Measurements from ENCODE around the gene TMPRSS11F. TPM values are rescaled to one million over a fixed set of nuclear protein-coding genes. Genes with fewer than 3 reads are reported as not detected.

Gene TMPRSS11F
- total RNA-seq, 1 donor from 2014 or later, result not detected

DNA sequence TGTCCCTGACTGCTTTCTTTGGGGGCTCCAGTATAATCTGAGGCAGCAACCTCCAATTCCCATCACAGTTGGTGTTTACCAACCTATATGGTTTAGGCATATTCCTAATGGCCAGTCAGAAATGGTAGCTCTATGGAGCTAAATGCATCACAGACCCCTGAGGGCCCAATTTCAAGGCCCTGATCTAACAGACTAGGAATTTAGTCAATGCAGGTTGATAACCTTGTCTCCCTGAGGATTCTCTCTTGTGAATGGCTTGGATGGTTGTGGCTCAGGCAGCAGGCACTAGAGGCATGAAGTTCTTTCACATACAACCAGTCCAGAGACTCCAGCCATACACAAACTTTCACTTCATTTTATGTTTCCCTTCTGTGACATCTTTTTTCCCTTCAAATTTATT is 59.4 kb downstream of the TMPRSS11F start:
- no peak overlapping the region for H3K27ac Mint-ChIP-seq
- H3K36me3 Mint-ChIP-seq (ENCODE audit: low read depth), result no peaks in the 10 kb centered on the region
- DNase-seq (ENCODE audit: low spot score), result no peak
- intact Hi-C loops (cut with micrococcal nuclease), result no loop called here
- H3K27me3 Mint-ChIP-seq (ENCODE audit: low read depth), result peaks cover 3% of the 10 kb centered on the region
- H3K4me3 Mint-ChIP-seq (ENCODE audit: low read depth), result no peak overlapping the region
- H3K9me3 Mint-ChIP-seq, result no peaks in the 10 kb centered on the region
- no peaks in the 10 kb centered on the region for H3K4me1 Mint-ChIP-seq (ENCODE audit: low read depth)

DNA sequence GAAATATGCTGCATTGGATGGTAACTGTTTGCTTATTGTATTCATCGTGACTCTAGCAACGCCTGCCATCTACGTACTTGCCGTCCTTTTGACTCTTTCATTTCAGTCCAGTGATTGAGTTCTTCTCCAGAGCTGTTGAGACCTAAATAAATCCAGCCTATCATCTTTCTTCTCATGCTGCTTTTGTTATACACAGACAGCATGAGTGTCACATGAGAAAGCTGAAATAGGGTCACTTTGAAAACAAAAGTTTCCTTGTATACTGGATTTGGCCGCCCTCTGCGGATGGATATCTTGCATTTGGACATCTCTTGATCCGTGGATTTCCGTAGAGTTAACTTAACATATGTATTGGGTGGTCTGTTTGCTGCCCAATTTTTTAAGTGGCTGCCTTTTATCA is 67.2 kb downstream of the TMPRSS11F start:
- H3K27ac Mint-ChIP-seq, result no peak overlapping the region
- intact Hi-C loops (cut with micrococcal nuclease), result no loop called here
- no peaks in the 10 kb centered on the region for H3K4me1 Mint-ChIP-seq (ENCODE audit: low read depth)
- no peak for DNase-seq (ENCODE audit: low spot score)
- no peaks in the 10 kb centered on the region for H3K27me3 Mint-ChIP-seq (ENCODE audit: low read depth)
- H3K9me3 Mint-ChIP-seq, result no peaks in the 10 kb centered on the region
- H3K4me3 Mint-ChIP-seq (ENCODE audit: low read depth), result no peak overlapping the region
- H3K36me3 Mint-ChIP-seq (ENCODE audit: low read depth), result no peaks in the 10 kb centered on the region

DNA sequence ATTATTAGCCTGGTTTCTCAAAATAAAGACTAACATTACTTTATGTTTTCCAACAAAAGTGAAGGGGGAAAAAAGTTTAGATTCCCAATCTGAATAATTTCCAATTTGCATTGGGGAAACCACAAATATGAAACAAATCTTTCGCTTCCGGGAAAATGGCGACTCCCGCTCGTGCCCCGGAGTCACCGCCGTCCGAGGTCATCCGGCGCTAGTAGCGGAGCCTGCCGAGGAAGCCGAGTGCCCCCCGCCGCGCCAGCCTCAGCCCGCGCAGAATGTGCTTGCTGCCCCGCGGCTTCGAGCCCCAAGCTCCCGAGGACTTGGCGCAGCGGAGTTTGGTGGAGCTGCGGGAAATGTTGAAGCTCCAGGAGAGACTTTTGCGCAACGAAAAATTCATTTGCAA is 91.4 kb downstream of the TMPRSS11F start:
- Mint-ChIP-seq H3K27me3 (ENCODE audit: low read depth) (no peaks in the 10 kb centered on the region), H3K36me3 (ENCODE audit: low read depth) (no peaks in the 10 kb centered on the region), H3K4me3 (ENCODE audit: low read depth) (no peak overlapping the region), H3K4me1 (ENCODE audit: low read depth) (no peaks in the 10 kb centered on the region), H3K27ac (no peak overlapping the region), H3K9me3 (no peaks in the 10 kb centered on the region)
- intact Hi-C loops (cut with micrococcal nuclease), result no loop called here
- no peak for DNase-seq (ENCODE audit: low spot score)

DNA sequence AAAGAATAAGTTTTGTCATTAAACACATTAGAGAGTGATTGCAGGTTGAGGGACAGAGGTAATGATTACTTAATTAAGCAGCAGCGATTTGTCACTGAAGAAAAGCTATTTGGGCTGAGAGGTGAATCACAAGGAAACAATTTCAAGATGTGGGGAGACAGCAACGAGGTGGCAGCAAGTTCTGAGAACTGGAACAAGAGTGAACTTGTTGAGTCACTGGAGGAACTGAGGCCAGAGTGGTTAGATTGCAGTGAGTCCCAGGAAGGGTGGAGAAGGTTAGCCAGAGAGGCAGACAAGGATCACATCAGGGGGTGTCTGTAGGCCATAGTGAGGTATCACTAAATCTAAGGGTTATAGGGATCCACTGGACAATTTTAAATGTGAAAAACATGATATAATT is 108.5 kb downstream of the TMPRSS11F start:
- no peak for DNase-seq (ENCODE audit: low spot score)
- Mint-ChIP-seq H3K4me1 (ENCODE audit: low read depth) (peaks cover 4% of the 10 kb centered on the region), H3K4me3 (ENCODE audit: low read depth) (no peak overlapping the region), H3K9me3 (no peaks in the 10 kb centered on the region), H3K27me3 (ENCODE audit: low read depth) (no peaks in the 10 kb centered on the region), H3K36me3 (ENCODE audit: low read depth) (no peaks in the 10 kb centered on the region), H3K27ac (no peak overlapping the region)
- intact Hi-C loops (cut with micrococcal nuclease), result no loop called here

DNA sequence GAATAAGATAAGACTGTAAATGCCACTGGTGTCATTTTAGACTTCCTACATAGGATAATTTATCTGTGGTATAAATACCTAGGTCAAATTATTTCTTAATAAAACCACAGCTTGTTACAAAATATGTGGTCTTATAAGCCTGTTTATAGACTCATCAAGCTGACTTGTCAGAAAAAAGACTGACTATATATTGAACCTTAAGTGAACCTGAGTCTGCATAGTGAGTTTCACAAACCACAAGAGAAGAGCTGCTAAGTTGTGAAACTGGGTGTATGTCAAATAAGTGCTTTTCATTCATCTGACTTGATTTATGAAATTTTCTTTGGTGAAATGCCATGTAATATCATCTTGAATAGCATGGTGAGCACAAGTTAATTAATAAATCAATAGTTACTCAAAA is 118.0 kb downstream of the TMPRSS11F start:
- DNase-seq (ENCODE audit: low spot score), result no peak
- Mint-ChIP-seq H3K36me3 (ENCODE audit: low read depth) (no peaks in the 10 kb centered on the region), H3K9me3 (no peaks in the 10 kb centered on the region), H3K27ac (no peak overlapping the region), H3K4me3 (ENCODE audit: low read depth) (no peak overlapping the region), H3K27me3 (ENCODE audit: low read depth) (no peaks in the 10 kb centered on the region), H3K4me1 (ENCODE audit: low read depth) (no peaks in the 10 kb centered on the region)
- intact Hi-C loops (cut with micrococcal nuclease), result no loop called here

Other genes with a start within 250 kb of the TMPRSS11F start
- not detected in 2 replicates for gene TMPRSS11D, start 245.9 kb downstream of the TMPRSS11F start, total RNA-seq
- not detected in 2 replicates for gene TMPRSS11A, start 166.4 kb downstream of the TMPRSS11F start, total RNA-seq
- gene TMPRSS11B, start 115.8 kb upstream of the TMPRSS11F start, total RNA-seq, result not detected in 2 replicates
- 79.9 and 83.6 TPM in 2 replicates for gene YTHDC1, start 220.2 kb upstream of the TMPRSS11F start, total RNA-seq

Data from activated T-helper 2 cell treated with anti-CD3 and anti-CD28 coated beads, Interferon-gamma antibody, Interleukin-2, Interleukin-4, amounts not matched to agents 10 μg/mL and 5 μg/mL and 100 μg/mL, durations not matched to agents 14 hours and 24 hours and 36 hours (primary cell).